Measurements from ENCODE around the gene DUSP22.

The DUSP22 gene

DNA sequence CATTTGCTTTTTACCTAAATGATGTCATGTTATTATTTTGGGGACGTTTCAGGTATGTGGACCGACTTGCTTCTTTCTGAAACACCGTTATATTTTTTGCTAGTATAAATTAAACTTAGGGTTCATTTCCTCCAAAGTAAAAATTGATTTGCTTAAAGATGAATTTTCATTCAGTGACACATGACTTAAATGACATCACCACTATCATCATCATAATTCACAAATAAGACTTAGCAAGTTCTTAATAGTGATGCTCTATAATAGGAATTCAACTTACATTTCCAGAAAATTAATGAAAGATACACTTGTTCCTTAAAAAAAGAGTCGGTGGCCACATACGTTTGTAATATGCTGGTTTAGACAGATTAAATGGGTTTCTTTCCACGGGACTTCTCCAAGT is 108.5 kb downstream of the DUSP22 start:
- no peak for DNase-seq

All from eye (tissue), 1 donor.